ENCODE results near the gene NOC2L.
"Not testable (repeated sequence)": the region's sequence is repeated elsewhere in the genome, so short reads cannot be mapped to it uniquely, and the experiment has no call there.

The NOC2L gene

GRCh38 chr1:993379-993995, 34.4 kb upstream of the NOC2L start:
- no peak for DNase-seq

DNA sequence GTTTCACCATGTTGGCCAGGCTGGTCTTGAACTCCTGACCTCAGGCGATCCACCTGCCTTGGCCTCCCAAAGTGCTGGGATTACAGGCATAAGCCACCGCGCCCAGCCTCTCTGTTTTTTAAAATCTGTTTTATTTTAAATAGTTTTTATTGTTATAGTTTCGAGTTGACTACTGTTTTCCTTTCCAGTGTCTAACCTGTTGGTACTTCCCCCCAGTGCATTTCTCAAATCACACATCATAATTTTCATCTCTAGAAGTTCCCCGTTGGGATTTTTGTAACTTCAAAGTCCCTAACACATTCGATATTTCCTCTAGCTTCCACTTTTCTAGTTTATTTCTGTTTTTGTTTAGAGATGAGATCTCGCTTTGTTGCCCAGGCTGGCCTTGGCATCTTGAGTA, 33.3 kb upstream of the NOC2L start:
- no peak for DNase-seq

- DNase-seq = no peak
These were observed 32.8 kb upstream of the NOC2L start for GRCh38 chr1:991895-992294.

GRCh38 chr1:991275-991674, 32.2 kb upstream of the NOC2L start:
- DNase-seq = not testable (repeated sequence)

- DNase-seq = not testable (repeated sequence)
These were observed 29.0 kb upstream of the NOC2L start for GRCh38 chr1:988061-988460.

DNA sequence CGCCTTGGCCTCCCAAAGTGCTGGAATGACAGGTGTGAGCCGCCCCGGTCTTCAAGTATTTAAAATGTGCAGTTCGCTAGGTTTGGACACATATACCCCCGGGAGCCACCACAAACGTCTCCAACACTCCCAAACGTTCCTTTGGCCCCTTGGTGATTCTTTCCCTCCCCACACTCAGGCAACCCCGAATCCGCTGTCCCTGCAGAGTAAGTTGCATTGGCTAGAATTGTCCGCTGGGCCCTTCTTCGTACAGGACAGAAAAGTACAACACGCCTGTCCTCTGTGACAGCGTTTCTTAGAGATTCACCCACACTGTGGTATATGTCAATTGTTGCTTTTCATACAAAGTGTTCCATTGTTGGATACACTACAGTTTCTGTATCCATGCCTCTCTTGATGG, 26.1 kb upstream of the NOC2L start:
- DNase-seq = no peak

GRCh38 chr1:984476-984814, 25.4 kb upstream of the NOC2L start:
- no peak for DNase-seq

- no peak for DNase-seq
These were observed 24.9 kb upstream of the NOC2L start for GRCh38 chr1:983798-984475.

DNA sequence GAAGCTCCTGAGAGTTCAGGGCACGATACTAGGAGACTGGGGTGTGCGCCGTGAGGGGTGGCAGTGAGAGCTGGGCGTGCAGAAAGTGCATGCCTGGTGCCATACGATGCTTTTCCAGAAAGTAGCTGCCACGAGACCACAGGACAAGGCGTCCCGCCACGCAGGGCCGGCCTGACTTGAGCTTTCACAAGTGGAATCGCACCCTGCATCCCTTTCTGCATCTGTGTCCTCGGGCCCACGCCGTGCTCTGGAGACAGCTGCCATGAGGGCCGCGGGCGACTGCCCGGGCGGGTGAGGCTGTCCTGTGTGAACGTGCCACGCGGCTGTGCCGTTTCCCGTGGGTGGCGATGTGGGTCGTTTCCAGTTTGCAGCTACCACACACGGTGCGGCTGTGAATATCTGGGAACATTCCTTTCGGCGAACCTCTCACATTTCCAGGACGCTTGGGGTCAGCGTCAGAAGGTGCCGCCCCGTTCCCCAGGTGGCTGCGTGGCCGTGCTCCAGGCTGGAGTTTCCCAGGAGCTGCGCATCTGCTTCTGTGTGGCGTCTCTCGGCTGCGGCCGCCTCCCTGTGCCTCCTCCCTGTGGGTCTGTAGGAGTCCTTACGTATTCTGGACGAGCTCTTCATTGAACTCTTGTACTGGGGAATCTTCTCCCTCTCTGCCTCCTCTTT, 23.8 kb upstream of the NOC2L start:
- no peak for DNase-seq

DNA sequence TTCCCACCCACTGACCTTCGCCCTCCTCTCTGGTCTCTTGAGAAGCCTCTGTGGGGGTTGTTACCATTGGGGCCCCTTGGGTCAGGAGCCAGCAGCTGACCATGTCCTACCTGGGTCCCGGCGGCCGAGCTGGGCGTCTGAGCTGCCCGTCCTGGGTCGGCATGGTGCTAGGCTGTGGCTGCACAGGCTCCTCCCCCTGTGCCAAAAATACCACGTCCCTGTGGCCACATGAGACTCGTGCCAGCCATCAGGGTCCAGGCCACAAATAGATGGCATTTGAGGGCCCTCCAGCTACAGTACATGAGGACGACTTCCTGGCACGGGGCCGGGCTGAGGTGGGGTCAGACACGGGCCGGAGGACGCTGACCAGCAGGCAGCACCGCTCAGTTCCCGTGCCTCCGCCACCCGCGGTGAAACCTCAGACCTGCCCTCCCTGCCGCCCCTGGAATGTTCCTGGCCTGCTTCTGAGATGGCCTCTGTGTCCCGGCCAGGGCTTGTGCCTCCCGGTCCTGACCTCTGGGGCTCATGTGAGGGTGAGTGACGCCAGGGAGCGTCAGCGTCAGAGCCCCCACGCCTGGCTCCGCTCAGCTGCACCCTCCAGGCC, 23.0 kb upstream of the NOC2L start, which contains the start of gene PERM1:
TSS of gene PERM1 (minus strand) at position 139 of the 604 bp plus-strand sequence. CDS start 1,064 bp downstream, outside the sequence.
- DNase-seq = no peak

DNA sequence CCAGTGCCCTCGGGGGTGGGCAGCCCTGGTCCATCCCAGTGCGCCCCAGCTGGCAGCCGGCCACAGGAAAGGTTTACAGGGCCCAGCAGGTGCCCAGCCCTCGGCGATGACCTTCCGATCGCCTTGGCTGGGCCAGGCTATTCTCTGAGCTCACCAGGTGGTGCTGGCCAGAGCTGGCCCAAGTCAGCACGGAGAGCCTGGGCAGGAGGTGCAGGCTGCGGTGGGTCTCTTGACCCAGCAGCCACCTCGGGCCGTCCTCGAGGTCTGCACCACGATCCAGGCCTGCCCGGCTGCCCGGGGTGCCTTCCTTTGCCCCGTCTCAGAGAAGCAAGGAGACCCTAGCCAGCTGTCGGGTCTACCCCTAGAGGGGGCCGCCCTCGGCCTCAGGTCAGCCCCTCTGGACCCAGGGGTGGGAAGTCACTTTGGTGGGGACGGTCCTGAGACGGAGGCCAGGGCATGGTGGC, 22.5 kb upstream of the NOC2L start:
- DNase-seq = no peak

DNA sequence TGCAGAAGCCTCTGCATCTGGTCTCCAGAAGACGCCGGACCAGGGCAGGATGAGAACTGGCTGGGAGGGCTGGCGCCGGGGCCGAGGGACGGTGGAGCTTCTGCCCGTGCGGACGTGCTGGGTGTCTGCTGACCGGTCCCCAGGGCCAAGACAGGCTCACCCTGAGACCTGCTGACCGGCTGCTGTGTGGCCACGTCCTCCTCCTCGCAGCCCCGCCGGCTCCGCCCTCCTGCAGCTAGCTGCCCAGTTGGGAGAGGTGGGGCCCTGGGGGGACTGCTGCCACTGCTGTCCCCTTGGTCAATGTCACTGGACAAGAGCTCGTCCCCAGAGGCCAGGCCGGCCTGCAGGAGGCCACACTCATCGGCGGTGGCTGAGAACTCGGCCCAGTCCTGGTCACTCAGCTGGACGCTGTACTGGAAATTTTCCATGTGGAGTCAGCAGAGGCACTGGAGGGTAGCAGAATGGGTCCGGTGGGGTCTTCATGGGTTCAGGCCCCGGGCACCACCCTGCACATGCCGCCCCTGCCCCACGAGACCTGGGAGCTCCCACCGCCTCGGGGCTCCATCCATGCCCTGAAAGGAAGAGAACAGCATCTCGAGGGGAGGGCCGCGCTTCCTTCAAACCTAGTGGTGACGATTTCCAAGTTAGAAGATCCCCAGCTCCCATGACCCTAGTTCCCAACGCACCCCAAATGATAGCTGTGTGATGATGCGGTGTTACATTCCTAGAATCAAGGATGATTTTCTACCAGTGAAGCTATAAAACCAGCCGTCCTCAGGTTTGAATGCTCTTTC, 21.7 kb upstream of the NOC2L start:
- no peak for DNase-seq

- DNase-seq = no peak
These were observed 21.1 kb upstream of the NOC2L start for GRCh38 chr1:980137-980571.

DNA sequence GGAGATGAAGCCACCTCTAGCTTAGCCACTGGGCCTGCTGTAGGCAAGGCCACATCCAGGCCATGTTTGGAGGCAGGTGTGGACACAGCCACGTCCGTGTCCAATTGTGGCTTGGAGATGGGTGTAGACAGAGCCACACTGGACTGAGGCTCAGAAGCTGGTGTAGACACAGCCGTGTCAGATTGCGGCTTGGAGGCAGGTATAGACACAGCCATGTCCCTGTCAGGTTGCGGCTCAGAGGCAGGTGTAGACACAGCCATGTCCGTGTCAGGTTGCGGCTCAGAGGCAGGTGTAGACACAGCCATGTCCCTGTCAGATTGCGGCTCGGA, 20.7 kb upstream of the NOC2L start:
- DNase-seq = no peak

- no peak for DNase-seq
These were observed 20.0 kb upstream of the NOC2L start for GRCh38 chr1:978835-979743.

- DNase-seq = no peak
These were observed 19.2 kb upstream of the NOC2L start for GRCh38 chr1:978069-978834.

DNA sequence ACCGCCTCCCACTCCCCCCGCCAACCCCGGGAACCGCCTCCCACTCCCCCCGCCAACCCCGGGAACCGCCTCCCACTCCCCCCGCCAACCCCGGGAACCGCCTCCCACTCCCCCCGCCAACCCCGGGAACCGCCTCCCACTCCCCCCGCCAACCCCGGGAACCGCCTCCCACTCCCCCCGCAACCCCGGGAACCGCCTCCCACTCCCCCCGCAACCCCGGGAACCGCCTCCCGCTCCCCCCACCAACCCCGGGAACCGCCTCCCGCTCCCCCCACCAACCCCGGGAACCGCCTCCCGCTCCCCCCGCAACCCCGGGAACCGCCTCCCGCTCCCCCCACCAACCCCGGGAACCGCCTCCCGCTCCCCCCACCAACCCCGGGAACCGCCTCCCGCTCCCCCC, 17.7 kb upstream of the NOC2L start:
- not testable (repeated sequence) for DNase-seq

GRCh38 chr1:975896-976683, 17.0 kb upstream of the NOC2L start:
- no peak for DNase-seq

- DNase-seq = no peak
These were observed 16.3 kb upstream of the NOC2L start for GRCh38 chr1:975365-975764.

DNA sequence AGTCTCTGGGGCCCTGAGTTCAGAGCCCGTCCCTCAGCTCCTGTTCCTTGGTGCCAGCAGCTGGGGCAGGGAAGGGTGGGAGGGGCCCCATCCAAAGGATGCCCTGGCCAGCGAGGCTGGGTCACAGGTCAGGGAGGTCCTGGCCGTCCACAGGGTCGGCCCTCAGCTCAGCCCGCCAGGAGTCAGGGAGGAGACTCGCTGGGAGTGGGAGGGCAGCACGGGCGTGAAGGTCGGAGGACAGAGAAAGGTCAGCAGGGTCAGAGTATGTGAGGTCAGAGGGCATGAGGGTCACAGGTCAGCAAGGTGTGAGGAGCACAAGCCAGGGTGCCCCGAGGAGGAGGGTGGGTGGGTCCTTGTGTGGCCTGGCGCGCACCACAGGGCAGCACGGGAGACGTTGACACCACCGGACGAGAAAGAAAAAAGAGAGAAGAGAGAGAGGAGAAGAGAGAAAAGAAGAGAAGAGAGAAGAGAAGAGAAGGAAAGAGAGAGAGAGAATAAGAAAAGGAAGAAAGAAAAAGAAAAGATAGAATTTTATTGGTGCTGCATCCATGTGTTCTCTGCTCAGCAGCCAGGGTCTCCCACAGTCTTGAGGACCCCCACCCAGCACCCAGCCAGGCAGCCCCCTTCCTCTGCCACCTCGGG, 15.8 kb upstream of the NOC2L start:
- no peak for DNase-seq
